NOMO-1 (cell line): ENCODE results near the gene TCFL5.

Source experiments
- DNase-seq, 2 experiments: peaks; one replicate each; lab custom pipeline; 2025; ENCODE audit not compliant: unreplicated experiment in 2 of 2; lab: John Stamatoyannopoulos, UW

The TCFL5 gene

DNA sequence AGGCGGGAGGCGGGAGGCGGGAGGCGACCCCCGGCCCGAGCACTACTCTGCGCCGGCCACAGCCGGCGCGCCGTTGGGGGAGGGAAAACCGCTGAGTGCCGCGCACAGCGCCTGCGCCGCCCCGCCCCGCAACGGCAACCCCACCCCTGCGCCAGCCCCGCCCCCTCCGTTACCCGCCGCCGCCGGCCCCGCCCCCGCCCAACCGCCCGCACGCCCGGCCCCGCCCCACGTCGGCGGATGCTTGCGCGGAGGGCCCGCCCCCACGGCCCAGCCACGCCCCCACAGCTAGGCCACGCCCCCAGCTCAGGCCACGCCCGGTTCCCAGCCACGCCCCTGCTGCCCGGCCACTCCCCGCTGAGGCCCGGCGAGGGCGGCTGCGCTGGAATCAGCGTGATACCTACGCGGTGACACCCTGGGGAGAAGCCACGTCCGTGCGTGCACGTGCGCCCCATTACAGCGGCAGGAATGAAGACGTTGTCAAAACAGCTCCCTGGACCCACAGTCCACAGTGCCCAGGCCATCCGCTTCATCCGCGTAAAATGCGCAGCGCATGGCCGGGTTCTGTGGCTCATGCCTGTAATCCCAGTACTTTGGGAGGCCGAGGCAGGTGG is at the start of gene TCFL5:
TCFL5 (minus strand) TSS at position 97 of the 611 bp plus-strand sequence. CDS start 152 bp downstream, outside the sequence.
- peak; percentile 74 to 84 for DNase-seq

DNA sequence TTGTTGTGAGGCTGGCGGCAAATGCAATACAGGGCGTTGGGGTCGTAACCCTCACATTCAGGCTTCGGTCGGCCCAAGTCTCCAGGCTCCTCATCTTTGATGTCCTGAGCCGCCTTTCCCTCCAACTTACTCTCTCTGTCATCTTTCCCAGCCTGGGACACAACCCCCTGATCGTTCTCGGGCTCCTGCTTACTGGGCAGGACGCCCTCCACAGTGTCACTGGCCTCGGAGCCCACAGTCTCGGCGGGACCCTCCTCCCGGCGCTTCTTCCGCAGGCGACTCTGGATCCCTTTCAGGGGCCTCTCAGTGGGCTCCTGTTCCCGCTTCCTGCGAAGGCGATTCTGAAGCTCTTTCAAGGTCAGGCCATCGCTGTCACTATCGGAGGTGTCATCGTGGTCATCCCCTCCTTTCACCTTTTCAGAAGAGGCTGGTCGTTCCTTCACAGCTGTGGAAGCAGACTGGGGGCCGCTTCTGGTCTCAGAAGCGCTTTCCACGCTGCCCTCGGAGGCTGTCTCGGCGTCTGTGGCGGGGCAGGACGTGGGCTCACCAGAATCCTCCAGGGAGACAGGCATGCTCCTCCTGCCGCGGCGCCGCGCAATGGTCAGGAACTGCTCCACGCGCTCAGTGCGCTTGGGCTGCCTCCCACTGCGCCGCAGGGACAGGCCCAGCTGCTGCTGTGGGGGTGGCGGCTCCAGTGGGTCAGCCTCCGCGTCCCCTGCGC is 49.3 kb upstream of the TCFL5 start:
- no peak for DNase-seq

DNA sequence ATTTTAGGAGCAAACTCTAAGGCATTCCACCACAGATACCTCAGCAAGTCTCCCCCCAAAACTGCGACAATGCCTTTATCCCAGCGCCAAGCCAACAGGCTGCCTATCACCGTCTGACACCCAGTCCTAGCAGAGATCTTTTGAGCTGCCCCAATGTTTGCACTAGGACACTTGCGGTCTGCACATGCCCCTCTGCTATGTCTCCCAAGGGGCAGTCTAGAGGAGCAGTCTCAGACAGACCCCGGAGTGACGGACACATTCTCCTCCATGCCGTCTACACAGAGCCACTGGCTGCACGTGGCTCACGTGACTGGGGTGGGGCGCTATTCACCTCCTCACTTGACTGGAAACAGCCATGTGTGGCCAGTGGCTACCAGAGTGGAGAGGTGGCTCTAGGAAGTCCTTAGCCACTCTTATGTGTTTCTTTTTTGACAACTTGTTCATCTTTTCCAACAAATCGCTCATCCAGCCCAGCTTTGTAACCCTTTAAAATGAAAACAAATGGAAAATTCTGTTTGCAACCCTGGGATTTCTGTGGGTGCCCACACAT is 48.7 kb upstream of the TCFL5 start:
- DNase-seq, result no peak

DNA sequence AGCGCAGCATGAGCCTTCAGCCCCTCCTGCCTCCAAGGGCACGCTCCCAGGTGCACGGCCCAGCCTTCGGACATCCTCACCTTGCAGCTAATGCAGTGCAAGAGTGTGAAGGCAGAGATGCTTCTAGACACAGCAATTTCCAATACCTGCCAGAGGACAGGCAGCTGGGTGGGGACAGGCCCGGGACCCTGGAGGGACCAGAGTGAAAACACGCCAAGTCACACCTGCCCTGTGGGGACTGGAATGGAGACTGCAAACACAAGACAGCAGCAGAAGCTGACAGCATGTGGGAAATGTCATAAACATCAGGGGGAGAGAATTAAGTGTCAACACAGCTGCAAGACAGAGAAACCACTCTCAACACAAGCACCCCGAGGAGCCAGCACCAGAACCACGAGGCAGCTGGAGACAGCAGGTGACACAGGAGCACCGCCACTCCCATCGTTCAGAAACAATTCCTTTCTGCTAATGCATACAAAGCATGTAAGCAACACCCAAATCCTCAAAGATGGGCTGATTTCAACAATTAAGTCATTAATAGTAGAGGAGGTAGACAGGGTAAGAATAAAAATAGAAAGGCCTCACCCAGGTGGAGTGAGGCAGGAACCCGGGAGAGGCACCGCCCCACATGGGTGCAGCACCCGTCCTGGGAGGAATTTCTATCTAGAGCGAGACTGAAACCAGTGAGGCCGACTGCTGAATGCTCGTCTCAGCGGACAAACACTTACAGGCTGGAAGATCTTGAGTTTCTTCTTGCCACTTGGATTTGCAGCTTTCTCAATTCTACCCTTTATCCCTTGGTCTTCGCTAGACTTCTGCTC is 47.6 kb upstream of the TCFL5 start:
- DNase-seq, result no peak

DNA sequence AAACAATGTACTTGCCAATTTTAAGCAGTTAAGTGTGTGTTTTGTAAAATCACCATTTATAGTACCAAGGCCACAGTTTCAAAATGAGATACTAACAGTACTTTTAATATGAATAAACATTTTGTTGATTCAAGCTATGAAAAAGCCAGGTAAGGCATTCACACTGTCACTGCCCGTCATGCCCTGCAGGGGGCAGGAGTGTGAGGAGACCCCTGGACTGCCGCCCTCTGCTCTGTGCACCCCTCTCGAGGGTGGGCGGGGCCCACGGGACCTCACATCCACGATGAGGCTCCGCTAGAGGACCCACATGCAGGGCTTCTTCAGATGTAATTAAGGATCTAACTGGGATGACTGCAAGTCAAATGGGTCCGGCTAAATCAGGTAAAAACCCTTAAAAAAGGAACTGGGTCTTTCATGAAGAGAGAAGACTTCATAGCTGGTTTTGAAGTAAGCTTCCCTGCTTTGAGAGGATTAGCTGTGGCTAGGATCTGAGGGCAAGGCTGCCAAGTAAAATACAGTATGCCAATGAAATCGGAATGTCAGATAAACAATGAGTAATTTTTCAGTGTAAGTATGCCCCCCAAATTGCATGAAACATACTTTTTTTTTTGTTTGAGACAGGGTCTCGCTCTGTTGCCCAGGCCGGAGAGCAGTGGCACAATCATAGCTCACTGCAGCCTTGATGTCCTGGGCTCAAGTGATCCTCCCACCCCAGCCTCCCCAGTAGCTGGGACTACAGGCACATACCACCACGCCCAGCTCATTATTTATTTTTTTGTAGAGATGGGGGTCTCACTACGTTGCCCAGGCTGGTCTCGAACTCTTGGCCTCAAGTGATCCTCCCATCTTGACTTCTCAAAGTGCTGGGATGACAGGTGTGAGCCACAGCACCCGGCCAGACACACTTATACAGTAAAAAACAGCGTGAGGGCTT is 46.0 kb upstream of the TCFL5 start:
- no peak for DNase-seq

DNA sequence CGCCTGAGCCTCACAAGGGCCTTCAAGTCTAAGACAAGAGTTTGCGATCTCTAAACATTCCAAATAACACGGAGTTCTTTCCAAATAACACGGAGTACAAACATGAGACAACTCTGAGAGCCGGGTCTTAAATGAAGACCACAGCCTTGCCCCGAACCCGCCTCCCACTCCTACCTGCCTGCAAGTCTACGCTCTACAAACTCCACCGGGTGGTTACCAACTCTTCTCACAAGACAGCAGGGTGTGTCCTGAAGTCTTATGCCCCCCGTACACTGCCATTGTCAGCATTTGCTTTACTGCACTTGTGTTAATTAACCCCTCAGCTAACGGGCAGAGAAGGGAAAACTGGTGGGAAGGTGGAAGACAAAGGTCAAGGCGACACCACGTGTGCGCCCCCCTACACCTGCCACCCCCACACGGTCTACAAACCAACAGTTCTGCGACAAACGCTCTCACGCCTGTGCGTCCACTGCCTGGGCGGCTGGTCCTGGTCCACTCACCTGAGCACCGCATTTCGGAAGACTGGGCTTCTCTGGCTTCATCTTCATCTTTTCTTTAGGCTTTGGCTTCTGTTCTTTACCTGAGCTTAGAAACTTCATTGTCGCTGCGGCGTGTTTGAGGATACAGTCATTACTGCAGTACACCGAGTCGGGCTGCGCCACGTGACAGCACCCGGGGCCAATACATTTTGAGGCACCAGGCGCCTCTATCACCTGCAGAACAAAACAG is 45.2 kb upstream of the TCFL5 start:
- DNase-seq, result no peak

DNA sequence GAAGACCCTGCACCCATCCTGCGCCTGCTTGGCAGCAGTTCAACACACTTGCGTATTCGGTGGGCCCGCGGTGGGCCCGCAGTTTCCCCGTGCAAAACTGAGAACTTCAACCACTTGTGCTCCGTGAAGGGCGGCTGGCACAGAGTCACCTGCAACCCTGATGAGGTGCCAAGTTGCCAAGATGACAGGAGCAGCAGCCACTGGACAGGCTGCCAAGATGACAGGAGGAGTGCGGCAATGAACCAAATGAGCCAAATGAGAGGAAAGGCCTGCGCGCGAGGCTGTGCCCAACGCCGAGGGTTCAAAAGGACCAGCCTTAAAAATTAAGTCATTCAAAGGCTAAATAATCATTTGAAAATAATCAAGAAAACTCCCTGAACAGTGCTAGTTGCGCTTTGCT is 44.6 kb upstream of the TCFL5 start:
- DNase-seq, result no peak

DNA sequence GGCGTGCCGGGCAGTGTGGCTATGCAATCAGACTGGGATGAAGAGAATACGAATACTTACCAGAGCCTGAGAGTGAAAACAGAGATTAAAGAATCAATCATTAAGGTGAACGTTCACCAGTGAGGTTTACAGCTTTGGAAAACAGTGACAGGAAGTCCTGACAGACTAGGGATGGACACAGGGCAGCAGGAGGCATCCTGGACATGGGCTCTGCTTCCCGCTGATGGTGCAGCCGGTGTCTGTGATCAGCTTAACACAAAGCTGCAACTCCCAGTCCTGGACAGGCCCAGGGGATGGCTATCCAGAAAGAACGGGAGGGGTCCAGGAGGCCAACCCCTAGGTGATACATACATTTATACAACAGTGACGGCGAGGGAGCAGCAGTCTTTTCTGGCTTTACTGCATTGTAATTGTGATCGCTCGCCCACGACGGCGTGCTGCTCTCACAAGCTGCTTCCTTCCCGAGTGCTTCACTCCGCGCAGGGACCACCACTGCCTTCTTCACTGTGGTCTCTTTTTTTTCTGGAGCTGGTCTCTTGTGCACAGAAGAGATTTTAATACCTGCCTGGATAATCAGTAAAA is 44.0 kb upstream of the TCFL5 start:
- DNase-seq, result no peak

DNA sequence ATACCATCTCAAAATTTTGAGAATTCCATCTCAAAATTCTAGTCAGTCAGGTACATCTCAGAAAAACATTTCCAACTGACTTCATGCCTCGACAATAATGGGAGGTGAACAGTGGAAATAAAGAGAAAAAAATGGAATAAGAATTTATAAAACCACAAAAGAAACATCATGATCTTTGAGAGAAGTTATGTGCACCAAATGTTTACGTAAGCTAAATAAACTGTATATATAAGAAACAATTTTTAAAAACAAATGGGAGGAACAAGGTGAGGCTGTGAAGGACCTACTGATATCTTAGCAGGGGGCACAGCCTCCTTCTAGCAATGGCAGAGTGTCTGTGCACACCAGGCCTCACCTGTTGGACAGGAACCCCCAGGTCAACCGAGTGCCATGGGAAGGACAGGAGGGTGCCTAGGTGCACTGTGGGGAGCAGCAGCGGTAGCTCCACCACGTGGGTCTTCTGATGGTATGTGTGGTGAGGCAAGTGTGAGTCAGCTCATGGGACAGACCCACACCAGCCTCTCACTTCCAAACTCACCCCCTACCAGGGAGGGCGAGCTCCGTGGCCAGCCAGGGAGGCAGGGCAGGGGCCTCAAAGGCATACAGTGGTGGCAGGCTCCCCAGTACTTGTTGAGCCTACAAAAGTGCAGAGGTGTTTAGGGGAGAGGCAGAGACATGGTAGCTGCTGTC is 41.4 kb upstream of the TCFL5 start:
- DNase-seq, result no peak

DNA sequence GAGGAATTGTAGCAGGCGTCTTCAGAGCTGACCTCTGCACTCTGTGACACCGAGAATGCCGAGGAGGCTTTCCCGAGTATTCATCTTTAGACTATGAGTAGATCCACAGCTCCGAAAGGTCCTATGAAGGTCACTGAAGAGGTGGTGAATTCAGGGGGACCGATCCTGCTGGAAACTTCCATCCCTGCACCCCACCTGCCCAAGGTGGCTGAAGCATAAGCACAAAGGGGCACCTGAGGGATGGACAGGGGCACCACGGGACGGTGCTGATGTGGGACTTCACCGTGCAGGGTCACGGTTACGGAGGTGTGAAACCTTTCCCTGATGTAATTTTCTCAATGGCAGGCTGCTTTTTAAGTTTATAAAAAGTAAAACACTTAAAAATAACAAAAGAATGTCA is 40.3 kb upstream of the TCFL5 start:
- DNase-seq, result no peak

DNA sequence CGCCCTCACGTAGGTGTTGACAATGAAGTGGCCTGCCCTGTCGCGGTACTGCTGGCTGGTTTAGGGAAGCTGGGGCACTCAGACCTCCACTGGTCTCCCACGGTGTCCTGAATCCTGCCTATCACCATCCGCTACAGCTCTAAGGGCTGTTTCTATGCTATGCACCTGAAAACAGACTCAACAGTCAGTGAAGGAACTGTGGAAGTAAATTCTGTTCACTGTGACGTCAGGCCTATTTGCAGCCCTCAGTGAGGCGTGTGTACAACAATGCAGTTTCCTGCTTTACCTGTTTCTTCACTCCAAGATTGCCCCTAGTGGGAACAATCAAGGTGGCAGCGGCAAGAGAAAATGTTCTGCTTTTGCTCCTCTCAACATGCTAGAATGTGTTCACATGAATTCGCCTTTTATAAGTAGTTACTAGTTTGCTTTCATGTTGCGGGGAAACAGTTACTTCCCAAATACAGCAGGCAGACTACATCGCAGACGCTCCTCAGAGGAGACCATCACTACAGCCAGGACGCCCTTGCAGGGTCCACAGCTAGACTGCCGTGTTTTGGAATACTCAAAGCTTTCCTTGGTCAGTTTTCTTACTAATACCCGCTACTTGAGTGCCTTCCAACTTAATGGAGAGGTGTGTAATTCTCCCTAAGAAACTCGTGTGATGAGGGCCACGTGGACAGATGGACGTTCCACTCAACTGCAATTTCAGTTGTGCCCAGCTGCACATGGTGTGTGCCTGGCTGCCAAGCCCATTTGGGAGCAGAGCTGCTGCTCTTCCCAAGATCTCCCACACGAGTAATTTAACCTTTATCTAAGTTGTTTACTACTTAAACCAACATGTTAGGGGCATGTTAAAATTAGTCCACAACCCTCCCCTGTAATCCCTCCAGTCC is 39.3 kb upstream of the TCFL5 start:
- DNase-seq, result no peak

DNA sequence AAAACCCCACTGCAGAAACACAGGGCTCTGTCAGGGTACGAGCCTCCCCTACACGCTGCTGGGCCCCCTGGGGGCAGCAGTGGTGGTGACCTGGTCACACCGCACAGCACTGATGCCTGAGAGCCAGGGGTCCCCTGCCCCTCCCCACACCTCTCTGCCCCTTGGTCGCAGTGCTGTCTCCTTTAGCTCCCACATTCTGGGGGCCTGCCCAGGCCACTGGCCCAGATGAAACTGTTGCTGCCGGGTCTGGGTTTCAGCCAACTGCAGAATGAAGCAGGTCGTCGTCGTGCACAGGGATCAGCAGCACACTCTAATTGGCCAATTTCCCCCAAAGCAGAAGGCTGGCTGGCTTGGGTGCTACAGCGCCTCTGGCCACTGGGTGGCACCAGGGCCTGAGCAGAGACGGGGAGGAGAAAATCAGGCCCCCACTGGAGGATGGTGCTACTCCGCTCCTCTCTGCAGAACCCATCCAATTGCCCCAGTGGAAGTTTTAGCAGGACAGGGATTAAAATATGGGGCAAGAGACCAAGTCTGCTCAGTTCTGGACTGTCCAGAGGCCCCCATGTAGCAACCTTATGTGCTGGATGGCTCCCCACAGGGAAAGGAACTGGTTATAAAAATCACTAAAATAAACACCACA is 38.5 kb upstream of the TCFL5 start:
- peak; percentile 31 to 32 for DNase-seq

DNA sequence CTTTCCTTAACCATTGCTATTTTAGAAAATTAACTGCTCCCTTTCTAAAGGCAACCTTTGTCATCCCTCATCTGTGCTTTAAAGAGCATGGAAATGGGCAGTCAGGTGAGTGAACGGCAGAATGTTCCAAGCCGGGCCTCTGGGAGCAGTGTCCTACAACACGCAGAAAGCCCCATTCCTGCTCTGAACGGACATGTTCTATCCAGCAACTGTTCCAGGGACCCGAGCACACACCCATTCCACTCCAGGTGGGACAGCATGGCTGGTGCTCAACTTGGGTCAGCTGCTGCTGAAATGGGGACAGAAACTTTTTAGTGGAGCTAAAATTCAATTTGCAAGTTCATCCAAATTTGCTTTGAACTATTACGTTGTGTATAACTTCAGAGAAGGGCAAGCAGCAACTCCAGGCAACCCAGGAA is 38.0 kb upstream of the TCFL5 start:
- DNase-seq, result no peak

DNA sequence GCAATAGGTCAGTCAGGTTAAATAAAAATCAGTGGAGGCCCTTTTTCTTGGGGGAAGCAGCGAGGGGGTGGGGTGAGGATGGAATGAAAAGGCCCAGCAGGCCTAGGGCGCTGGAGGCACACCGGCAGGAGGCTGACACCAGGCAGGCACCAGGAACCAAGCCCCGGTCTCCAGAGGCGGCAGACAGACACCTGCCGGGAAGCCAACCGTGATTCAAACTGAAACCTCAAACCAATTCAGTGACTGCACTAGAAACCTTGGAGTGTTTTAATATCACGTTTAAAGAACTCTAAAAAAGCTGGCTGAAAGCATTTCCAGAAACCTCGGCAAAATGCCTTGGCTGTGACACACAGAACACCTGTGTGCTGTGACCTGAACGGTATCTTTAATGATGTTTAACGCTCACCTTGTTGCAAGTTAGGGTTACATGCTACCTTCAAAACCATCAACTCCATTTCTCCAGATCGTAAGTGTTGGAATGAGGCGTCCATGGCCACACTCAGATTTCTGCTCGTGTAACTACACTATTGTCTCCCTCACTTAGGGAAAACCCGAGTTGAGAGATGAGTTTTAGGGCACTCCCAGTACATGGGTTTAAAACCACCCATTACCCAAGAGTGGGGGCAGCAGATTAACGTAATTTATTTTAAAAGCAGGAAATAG is 37.5 kb upstream of the TCFL5 start:
- no peak for DNase-seq

DNA sequence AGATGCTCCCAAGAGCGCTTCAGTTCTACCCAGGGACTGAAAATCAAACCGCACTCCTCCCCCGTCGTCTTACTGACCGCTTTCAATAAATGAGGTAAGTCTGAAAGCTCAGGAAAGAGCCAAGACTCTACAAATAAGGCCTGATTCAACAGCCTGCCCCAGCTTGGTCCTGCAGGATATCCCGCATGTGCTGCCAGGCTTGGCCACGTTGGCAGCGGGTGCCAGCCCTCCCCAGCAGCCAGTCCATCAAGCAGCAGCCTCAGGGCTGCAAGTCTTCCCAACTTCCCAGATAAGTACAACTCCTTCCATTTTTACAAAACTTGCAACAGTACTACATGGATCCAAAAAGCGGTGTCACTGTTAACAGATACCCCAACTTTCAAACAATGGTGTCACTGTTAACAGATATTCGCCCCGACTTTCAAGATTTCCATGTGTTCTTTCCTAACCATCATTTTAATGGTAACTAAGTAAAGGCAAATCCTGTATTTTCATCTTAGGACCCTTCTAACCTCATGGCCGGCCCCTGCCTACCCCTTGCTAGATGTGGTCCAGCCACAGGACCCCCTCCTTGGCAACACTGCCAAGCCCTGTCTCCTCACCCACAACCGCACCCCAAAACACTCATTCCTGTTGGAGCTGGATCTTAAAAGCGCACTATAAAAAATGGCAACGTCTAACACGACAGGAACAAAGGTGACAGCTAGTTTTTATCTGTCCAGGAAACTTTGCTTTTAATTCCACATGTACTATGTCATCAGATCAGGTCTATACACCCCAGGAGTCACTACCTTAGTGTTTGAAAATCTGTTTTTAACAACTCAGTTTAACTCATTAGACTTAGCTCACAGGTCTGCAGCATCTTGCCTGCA is 36.7 kb upstream of the TCFL5 start:
- DNase-seq, result no peak

DNA sequence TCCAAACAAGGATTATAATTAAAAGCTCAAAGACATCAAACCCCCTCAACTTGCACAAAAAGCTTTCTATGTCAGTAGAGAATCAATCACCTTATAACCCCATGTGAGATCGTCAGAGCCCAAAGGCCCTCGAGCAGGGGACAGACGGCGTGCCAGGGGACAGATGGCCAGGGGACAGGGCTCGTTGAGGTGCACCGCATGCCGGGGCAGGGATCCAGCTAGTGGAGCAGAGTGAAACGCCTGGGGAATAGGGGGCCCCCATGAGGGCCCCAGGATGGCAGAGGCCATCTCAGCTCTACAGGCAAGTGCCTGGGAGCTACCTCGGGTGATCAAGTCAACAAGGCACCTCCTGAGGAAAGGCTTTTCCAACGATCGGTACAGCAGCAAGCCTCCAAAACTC is 36.0 kb upstream of the TCFL5 start:
- DNase-seq, result no peak
